GM21529 (cell line): ENCODE measurements around the gene RAB7A.

Experiments used
- ATAC-seq: cut with Tn5 transposase; IDR thresholded peaks from one replicate; pipeline ENCODE4 v1.9.1; 2021; ENCODE audit not compliant: unreplicated experiment

RAB7A gene

DNA sequence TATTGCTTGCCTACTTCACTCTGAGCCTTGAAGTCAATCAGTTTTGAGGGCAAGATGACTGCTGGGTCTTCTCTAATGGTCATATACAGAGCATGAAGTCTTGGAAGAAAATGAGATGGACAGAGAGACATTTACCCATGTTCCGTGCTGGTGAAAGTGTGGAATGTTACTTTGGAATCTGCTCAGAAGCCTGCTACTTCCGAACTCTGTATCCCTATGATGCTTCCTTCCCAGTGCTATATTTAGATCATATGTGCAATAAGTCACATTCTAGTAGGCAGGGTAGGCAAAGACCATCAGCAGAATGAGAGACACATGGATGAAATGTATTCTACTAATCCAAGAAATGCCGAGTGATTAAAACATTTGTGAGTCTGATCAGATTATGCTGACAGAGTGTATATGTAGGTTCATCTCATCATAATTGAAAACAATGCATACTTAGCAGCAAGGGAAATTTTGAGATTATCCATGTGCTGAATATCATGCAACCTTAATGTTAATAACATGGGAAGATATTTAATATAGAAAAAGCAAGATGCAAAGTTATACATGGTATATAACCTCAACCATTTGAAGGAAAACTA lies 60.5 kb downstream of the RAB7A start:
- no peak for ATAC-seq

DNA sequence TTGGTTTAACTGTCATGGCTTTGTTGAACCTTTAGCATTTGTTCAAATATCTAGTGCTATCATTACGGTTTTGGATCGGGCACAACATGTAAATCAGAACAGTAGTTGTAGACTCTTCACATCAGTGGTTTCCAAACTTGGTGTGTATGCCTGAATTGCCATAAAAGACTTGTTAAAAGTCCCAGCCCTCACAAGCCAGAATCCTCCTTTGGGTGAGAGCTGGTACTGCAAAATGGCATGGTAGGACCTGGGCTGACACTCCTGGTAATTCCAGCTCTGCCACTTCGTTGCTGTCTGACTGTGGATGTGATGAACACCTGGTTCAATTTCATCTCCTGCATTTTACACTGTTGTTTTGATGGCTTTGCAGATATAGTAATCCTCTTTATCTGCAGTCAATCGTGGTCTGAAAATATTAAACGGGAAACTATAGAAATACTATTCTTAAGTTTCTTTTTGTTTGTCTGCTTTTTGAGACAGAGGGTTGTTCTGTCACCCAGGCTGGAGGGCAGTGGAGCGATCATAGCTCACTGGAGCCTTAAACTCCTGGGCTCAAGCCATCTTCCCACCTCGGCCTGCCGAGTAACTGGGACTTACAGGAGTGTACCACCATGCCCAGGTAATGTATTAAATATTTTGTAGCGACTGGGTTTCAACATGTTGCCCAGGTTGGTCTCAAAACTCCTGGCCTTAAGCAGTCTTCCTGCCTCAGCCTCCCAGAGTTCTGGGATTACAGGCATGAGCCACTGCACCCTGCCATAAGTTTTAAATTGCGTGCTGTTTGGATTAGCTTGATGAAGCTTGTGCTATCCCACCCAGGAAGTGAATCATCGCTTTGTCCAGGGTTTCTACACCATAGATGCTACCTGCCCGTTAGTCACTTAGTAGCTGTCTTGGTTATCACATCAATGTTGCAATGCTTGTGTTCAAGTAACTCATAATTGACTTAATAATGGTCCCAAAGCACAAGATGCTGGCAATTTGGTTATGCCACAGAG lies 61.6 kb downstream of the RAB7A start:
- no peak for ATAC-seq

DNA sequence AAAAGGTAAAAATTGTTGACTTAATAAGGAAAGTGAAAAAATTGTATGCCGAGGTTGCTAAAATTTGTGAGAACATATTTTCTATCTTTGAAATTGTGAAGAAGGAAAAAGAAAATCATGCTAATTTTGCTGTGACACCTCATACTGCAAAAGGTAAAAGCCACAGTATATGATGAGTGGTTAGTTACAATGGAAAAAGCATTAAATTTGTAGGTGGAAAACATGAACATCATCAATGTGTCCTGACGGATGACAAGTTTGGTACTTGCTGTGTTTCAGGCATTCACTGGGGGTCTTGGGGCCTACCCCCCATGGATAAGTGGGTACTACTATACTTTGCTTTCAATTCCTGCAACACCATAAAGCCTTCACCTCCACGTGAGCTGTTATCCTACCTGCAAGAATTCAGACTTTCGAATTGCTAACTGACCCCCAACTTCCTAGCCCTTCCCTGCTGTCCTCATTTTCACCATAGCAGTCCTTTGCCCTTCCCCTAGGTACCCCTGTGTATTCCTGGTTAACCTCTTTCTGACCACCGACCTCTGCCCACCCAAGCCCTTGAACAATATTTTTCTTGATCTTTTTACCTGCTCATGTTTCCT lies 62.4 kb downstream of the RAB7A start:
- no peak for ATAC-seq

DNA sequence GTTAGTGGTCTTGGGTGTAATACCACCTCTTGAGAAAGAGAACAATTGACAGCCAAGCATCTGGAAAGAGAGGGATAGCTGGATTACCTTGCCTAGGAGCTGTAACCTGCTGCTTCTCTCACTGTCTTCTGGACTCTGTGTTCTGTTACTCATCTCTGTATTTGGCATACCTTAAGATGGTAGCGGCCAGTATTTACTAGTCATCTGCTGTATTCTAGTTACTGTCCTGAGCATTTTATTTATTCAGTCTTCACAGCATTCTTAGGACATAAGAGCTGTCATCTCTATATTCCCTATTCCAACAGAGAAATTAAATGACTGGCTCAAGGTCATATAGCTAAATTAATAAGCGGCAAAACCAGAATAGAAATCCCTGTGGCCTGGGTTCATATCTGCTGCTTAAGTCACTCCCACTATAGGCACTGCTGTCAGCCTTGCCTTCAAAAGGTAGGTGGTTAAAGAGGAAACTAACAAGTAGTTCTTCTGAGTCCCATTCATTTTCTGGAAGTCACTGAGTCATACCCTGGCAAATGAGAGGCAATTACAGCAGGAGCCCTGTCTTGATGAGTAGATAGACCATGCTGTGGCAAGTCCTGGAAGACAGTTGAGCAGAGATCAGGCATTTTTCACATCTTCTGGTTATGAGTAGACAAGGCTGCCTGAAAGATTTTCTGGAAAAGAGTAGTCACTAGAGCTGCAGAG lies 68.2 kb downstream of the RAB7A start:
- no peak for ATAC-seq

DNA sequence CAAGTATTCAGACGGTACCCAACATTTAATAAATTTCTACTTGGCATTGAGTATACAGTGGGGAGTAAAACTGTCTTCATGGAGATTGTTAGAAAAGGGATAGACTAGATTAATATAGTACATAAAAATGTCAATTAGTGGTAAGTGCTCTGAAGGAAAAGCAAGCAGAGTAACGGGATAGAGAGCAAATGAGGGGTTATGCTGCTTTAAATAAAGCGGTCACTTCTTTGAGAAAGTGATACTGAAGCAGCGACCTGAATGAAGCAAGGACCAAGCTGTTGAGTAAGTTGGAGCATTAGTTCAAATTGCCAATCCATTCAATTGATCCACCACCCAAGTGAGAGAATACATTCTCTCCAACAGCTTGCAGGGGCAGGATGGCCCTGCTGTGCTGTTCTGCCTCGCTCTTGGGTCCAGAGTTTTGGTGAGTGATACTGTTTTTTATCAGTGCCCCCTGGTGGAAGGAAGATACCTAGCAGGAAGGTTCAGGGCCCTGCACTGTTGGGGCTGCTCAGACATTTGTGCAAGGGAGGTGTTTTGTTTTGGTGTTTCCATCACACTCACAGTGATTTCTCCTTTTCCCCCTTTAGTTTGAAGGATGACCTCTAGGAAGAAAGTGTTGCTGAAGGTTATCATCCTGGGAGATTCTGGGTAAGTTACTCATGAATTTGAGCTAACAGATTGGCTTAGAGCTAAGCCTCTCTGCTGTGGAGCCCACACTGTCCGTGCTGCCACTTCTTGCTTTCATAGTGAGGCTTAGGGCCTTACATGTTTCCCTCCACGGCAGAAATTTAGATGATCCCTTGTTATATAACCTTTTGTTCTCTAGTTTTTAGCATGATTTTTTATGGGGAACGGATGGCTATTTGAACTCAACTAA lies 69.0 kb downstream of the RAB7A start:
- ATAC-seq: peak; percentile 82

DNA sequence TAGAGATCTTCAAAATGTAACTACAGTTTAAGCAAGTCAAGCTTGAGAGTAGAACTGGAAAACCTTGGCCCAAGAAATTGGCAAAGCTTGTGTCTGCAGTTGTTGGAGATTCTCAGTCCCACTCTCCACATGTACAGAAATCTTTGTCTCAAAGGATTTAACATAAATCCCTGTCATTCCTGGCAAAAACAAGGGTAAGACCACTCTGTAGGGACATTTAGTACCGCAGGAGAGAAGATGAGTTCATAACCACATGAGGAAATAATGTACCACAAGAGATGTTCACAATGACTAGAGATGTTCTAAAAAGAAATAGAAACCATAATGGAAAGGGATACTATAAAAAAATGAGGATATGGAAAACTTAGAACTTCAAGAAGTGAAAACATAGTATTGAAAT lies 73.7 kb downstream of the RAB7A start:
- no peak for ATAC-seq

DNA sequence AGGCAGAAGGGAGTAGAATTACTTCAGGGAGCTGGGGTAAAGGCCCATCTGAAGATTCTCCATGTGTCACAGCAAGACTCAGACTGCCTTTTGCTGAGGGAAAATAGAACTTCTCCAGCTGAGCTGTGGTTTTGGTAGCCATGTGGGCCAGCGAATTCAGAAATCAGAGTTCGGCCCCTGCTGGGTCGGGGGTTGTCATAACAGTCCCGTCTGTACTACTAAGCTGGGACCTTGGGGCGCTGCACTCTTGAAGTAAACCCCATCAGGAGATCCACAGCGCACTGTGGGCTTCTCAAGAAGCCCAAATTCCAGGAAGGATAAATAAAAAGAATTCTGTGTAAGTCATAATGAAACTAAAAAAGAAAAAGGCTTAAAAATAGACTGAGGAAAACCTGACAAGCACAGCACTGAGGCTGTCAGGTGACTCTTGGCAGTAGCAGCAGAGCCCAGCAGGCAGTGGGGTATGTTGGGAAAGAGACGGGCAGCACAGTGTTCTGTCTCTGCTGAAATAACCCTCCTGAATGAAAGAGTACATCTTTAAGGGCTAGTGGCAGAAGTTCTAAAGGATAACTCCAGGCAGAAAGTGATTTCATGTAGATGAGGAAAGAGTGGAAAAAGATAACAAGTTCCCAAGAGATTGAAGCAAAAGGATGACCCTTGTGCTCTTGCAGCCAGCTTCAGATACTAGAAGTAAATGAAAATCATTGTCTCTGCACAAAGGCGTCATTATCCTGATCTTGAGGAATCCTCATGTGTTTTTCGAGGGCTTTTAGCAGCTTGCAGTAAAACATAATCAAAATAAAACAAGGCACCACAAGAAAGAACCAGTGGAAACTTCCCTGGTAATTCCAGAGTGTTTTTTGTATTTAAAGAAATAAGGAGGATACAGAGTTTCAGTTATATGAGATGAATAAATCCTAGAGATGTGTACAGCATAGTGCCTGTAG lies 74.5 kb downstream of the RAB7A start:
- no peak for ATAC-seq

DNA sequence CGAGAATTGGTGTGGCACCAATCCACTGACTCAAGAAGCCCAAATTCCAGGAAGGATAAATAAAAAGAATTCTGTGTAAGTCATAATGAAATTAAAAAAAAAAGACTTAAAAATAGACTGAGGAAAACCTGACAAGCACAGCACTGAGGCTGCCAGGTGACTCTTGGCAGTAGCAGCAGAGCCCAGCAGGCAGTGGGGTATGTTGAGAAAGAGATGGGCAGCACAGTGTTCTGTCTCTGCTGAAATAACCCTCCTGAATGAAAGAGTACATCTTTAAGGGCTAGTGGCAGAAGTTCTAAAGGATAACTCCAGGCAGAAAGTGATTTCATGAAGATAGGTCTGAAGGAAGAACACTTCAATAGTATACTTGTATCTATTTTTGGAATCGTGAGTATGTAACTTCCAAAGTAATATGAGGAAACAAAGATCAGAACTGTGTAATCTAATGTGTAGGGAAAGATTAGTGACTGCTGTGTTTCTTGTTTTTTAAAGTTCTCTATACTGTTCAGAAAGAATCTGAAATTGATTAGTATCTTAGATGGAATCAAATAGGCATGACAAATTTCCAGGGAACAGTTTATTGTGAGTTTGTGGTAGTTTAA lies 75.9 kb downstream of the RAB7A start:
- no peak for ATAC-seq

DNA sequence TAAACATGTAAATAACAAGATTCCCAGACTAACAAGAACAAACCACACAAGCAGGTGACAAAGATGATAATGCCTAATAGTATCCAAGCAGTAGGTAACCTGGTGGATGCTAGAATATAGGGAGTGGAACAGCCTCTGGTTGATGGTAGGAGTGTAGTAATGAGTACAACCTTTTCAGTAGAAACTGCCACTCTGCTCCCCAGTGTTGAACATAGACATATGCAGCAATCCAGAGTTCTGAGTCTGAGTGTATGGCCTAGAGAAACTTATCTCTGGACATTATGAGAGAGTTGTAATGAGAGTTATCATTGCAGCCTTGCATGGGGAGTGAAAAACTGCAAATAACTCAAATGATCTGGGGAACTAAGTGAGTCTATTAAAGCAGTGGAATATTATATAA lies 77.3 kb downstream of the RAB7A start:
- ATAC-seq: no peak

DNA sequence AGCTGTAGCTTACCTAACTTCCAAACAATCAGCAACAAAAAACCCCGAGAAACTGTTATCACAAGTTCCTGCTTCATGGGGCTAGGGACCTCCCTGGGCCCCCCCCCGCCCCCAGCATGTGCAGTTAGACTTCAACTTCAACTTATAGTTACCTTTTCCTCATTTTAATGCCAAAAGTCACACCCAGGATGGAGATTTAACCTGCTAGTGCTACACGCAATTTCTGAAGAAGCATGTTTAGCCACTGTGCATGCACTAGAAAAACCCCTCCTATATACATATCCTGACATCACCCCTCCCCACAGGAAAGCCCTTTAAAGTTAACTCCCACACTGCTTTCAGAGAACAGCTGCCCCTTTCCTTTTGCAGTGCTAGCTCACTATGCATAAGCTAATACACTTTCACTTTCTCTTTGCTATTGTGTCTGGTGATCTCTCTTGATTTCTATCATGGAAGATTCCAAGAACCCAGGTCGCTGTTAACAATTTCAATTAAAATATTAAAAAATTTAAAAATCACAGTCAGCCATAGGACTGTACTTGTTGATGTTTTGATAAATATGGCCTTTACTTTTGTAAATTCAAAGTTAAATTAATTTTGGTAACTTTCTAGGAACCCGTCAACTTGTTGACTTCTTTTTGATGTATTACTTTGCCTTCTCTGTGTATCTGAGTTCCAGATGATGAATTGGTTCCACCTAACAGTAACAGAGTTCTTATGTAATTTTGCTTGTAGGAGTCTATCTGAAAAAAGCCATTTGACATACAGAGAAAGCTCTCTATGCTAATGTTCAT lies 78.2 kb downstream of the RAB7A start:
- ATAC-seq: peak; percentile 84

DNA sequence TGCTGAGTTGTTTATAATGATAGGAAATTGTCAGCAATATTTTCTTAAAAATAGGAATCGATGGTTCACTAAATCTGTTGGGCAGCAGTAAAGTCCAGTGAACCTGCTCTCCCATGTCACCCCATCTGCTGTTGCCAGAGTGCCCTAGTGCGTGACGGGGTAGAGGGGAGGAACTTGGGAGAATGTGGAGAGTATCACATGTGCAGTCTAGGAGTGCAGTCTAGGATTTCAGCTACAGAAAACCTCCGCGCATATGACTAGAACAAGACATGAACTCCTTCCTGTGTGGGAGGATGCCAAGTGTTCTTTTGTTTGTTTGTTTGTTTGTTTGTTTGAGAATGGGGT lies 78.8 kb downstream of the RAB7A start:
- no peak for ATAC-seq

DNA sequence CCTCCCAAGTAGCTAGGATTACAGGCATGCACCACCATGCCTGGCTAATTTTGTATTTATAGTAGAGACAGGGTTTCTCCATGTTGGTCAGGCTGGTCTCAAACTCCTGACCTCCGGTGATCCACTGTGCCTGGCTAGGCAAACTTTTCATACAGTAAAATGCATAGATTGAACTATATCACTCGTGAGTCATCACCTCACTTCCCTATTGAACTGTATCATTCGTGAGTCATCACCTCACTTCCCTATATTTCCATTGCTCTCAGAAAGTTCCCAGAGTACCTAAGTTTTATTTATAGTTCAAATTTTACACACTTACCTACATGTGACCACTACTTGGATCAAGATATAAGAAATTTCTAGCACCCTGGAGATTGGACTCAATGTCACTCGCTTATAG lies 79.8 kb downstream of the RAB7A start:
- ATAC-seq: no peak

DNA sequence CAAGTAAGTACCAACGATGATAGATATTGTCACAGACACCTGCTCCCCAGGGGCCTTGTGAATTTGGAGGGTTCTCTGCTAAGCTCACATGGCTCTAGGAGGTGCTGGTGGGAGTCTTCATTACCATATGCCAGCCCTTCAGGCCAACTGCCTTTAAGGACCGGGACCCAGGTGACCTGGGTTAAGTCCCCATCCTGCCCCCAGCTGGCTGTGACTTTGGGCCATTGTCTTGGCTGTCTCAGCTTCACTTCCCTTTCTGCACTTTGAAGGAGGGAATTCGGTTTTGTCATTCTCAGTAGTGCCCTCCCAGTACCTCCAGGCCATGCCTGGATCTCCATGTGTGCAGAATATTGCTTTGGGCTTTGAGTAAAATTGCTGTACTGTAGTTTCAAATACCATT lies 80.6 kb downstream of the RAB7A start:
- peak; percentile 30 for ATAC-seq

DNA sequence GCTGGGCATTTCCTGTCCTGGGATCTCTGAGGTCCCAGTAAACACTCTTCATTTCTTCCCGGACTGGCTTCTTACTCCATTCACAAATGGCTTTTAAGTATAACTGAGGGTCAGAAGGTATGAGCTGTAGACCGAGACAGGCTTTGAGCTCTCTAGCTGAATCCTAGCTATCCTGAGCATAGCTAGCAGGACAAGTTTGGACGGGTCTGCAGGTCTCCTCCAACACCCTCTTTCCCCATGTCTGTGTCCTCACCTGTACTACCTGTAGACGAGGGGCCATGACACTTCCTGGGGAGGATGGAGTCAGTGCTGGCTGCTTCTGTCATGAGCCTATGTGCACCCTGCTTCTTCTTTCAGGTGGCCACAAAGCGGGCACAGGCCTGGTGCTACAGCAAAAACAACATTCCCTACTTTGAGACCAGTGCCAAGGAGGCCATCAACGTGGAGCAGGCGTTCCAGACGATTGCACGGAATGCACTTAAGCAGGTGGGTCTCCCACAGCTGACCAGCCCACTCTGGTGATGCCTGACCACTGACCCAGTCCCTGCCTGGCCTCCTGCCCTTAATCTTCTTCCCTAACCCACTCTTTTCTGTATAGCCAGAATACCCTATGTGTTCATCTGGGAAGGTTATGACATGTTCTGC lies 81.3 kb downstream of the RAB7A start:
- ATAC-seq: no peak

DNA sequence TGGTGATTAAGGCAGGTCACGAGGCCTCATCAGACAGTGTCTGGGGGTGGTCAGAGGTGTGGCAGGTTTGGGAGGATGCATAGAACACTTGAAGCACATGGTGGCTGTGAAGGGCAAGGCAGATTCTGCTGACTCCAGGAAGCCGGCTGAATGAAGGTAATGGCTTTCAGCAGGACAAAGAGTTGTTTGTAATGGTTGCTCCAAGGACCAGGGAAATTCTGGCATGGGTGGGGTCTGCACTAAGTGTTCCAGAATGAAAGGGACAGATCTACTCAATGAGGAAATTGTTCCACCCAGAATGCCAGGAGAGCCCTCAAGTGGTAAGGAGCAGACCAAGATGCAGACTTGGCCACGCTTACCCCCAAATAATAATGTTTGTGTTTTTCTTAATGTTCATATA lies 82.7 kb downstream of the RAB7A start:
- no peak for ATAC-seq

DNA sequence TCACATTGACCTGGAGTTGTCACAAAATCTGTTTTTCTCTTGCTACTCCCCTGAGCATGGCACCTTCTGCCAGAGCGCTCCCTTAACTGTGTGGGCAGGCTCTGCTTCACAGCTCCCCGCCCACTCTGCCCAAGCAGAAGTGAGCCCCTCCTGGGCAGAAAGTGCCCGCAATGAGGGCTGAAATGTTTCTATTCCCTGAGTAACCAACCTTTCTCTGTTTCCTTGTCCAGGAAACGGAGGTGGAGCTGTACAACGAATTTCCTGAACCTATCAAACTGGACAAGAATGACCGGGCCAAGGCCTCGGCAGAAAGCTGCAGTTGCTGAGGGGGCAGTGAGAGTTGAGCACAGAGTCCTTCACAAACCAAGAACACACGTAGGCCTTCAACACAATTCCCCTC lies 87.1 kb downstream of the RAB7A start:
- ATAC-seq: no peak

DNA sequence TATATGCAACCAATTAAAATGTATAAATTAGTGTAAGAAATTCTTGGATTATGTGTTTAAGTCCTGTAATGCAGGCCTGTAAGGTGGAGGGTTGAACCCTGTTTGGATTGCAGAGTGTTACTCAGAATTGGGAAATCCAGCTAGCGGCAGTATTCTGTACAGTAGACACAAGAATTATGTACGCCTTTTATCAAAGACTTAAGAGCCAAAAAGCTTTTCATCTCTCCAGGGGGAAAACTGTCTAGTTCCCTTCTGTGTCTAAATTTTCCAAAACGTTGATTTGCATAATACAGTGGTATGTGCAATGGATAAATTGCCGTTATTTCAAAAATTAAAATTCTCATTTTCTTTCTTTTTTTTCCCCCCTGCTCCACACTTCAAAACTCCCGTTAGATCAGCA lies 88.1 kb downstream of the RAB7A start:
- no peak for ATAC-seq
